ENCODE measurements around the gene RPRD1B. TPM values are rescaled to one million over a fixed set of nuclear protein-coding genes. Genes with fewer than 3 reads are reported as not detected.
"Not testable (repeated sequence)": the region's sequence is repeated elsewhere in the genome, so short reads cannot be mapped to it uniquely, and the experiment has no call there.

The RPRD1B gene
- total and polyA plus RNA-seq, 2 experiments from 2014 or later = 16.5 to 28.0 TPM

DNA sequence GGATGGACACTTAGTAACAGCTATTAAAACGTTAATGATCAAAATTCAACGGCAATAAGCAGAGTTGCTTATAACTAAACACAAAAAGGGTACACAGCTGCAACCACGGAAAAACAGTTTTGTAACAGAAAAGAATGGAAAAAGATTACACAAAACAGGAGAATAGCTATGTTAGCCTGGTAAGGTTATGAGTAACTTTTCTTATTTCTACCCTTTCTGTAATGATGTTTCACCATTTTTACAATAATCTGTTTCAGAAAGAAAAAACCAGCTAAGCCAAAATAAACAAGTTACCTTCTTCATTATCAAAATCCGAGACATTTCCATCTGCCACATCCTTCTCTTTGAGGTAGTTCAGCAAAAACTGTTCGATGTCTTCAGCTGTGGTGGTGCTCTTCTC is 27.6 kb upstream of the RPRD1B start:
- 93% methylated on average over 5 of the region's 5 CpGs for WGBS (ENCODE audit: low lambda C conversion rate, missing lambda C conversion rate)
- no peak overlapping the region for H3K4me3 ChIP-seq
- H4K20me1 ChIP-seq (ENCODE audit: insufficient read depth, poor library complexity, severe bottlenecking) = no peaks in the 10 kb centered on the region
- no peaks in the 10 kb centered on the region for H3K9me2 ChIP-seq (replicated peaks; ENCODE audit: insufficient read depth)
- no peak overlapping the region for H2AFZ ChIP-seq
- H3K4me2 ChIP-seq = no peak overlapping the region
- H3K9me3 ChIP-seq (ENCODE audit: low read depth) = no peaks in the 10 kb centered on the region
- H3K79me2 ChIP-seq = peaks cover 26% of the 10 kb centered on the region
- no peaks in the 10 kb centered on the region for H3K27me3 ChIP-seq
- H3K27ac ChIP-seq = no peak overlapping the region
- TF ChIP-seq EZH2 (IDR thresholded peaks at IDR 0.05; ENCODE audit: borderline replicate concordance) (no peak), CTCF (IDR thresholded peaks at IDR 0.05; ENCODE audit: poor library complexity) (no peak), EZH2phosphoT487 (IDR thresholded peaks at IDR 0.05; ENCODE audit: low read depth, severe bottlenecking, unreplicated experiment) (no peak)
- H3K36me3 ChIP-seq (replicated peaks; ENCODE audit: insufficient read depth, low read depth) = no peaks in the 10 kb centered on the region
- DNase-seq (ENCODE audit: low spot score) = no peak
- no peaks in the 10 kb centered on the region for H3K4me1 ChIP-seq (ENCODE audit: insufficient read depth)

GRCh38 chr20:38007526-38007925 is 26.0 kb upstream of the RPRD1B start:
- H4K20me1 ChIP-seq (ENCODE audit: insufficient read depth, poor library complexity, severe bottlenecking) = no peaks in the 10 kb centered on the region
- no peak overlapping the region for H2AFZ ChIP-seq
- TF ChIP-seq CTCF (IDR thresholded peaks at IDR 0.05; ENCODE audit: poor library complexity) (no peak), EZH2phosphoT487 (IDR thresholded peaks at IDR 0.05; ENCODE audit: low read depth, severe bottlenecking, unreplicated experiment) (no peak), EZH2 (IDR thresholded peaks at IDR 0.05; ENCODE audit: borderline replicate concordance) (no peak)
- no peaks in the 10 kb centered on the region for H3K9me2 ChIP-seq (replicated peaks; ENCODE audit: insufficient read depth)
- H3K4me1 ChIP-seq (ENCODE audit: insufficient read depth) = no peaks in the 10 kb centered on the region
- H3K9me3 ChIP-seq (ENCODE audit: low read depth) = no peaks in the 10 kb centered on the region
- DNase-seq (ENCODE audit: low spot score) = no peak
- H3K4me3 ChIP-seq = no peak overlapping the region
- H3K27me3 ChIP-seq = no peaks in the 10 kb centered on the region
- H3K4me2 ChIP-seq = no peak overlapping the region
- peaks cover 3% of the 10 kb centered on the region for H3K36me3 ChIP-seq (replicated peaks; ENCODE audit: insufficient read depth, low read depth)
- H3K79me2 ChIP-seq = peaks cover 26% of the 10 kb centered on the region
- 65% methylated on average over 1 of the region's 1 CpG for WGBS (ENCODE audit: low lambda C conversion rate, missing lambda C conversion rate)
- no peak overlapping the region for H3K27ac ChIP-seq

DNA sequence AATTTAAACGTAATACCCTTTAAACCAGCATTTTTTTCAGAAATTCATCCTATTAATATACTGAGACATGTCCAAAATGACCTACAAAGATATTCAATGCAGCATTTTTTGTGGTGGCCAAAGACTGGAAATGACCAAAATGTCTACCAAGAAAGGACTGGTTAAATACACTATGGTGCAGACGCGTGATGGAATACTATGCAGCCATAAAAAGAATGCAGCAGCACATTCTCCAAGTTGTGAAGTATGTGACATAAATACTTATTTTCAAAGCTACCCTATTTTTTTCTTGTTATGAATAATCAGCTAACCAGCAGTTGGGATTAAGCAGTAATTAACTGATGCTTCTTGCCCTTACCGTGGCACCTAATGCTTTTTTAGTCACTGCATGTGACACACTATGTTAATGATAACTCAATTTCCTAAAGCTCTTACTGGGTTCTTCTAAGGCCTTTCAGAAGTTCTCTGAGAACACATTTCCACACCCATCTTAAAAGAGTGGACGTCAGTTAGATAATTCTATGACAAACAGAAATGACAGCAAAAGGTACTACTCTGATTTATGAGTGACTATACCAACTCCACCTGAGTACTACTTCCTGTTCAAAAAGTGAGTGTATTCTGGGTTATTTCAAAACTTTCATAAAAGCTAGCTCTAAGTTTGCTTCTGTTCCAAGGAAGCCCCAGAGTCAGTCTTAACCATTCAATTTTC is 25.2 kb upstream of the RPRD1B start:
- WGBS (ENCODE audit: low lambda C conversion rate, missing lambda C conversion rate) = 81% methylated on average over 5 of the region's 5 CpGs
- TF ChIP-seq EZH2 (IDR thresholded peaks at IDR 0.05; ENCODE audit: borderline replicate concordance) (no peak), CTCF (IDR thresholded peaks at IDR 0.05; ENCODE audit: poor library complexity) (no peak), EZH2phosphoT487 (IDR thresholded peaks at IDR 0.05; ENCODE audit: low read depth, severe bottlenecking, unreplicated experiment) (no peak)
- no peaks in the 10 kb centered on the region for H3K27me3 ChIP-seq
- no peak for DNase-seq (ENCODE audit: low spot score)
- H4K20me1 ChIP-seq (ENCODE audit: insufficient read depth, poor library complexity, severe bottlenecking) = no peaks in the 10 kb centered on the region
- H3K36me3 ChIP-seq (replicated peaks; ENCODE audit: insufficient read depth, low read depth) = peaks cover 3% of the 10 kb centered on the region
- no peaks in the 10 kb centered on the region for H3K9me3 ChIP-seq (ENCODE audit: low read depth)
- no peak overlapping the region for H2AFZ ChIP-seq
- no peak overlapping the region for H3K4me2 ChIP-seq
- H3K4me1 ChIP-seq (ENCODE audit: insufficient read depth) = no peaks in the 10 kb centered on the region
- H3K4me3 ChIP-seq = no peak overlapping the region
- H3K27ac ChIP-seq = no peak overlapping the region
- no peaks in the 10 kb centered on the region for H3K9me2 ChIP-seq (replicated peaks; ENCODE audit: insufficient read depth)
- H3K79me2 ChIP-seq = peaks cover 26% of the 10 kb centered on the region

- H3K79me2 ChIP-seq = peaks cover 26% of the 10 kb centered on the region
- not testable (repeated sequence) for H3K4me3 ChIP-seq; H3K9me2 ChIP-seq (replicated peaks; ENCODE audit: insufficient read depth); H3K27me3 ChIP-seq; H3K4me2 ChIP-seq; DNase-seq (ENCODE audit: low spot score); H3K36me3 ChIP-seq (replicated peaks; ENCODE audit: insufficient read depth, low read depth); H3K27ac ChIP-seq; H4K20me1 ChIP-seq (ENCODE audit: insufficient read depth, poor library complexity, severe bottlenecking); H3K9me3 ChIP-seq (ENCODE audit: low read depth); H2AFZ ChIP-seq; H3K4me1 ChIP-seq (ENCODE audit: insufficient read depth)
- WGBS (ENCODE audit: low lambda C conversion rate, missing lambda C conversion rate) = 96% methylated on average over 5 of the region's 5 CpGs
Measured at GRCh38 chr20:38009416-38009815, 24.1 kb upstream of the RPRD1B start.
